ACC112 (cell line): ENCODE results near the gene AP3D1.

Experiments used
- H2AFZ ChIP-seq: fragments of 200-600 bp; sonication (generic); one replicate; pipeline ENCODE4 v1.6.0; 2017; ENCODE audit warnings: antibody characterized with exemption, low read length; ENCODE audit not compliant: unreplicated experiment
- H3K27ac ChIP-seq: fragments of 200-600 bp; sonication (generic); 2 replicates; pipeline ENCODE4 v1.5.1; 2014; ENCODE audit warnings: low read depth, mild to moderate bottlenecking, antibody characterized with exemption, low read length, moderate library complexity
- H3K27me3 ChIP-seq: fragments of 200-600 bp; sonication (generic); 2 replicates; pipeline ENCODE4 v1.6.1; 2014; ENCODE audit warnings: mild to moderate bottlenecking, antibody characterized with exemption, low read length, moderate library complexity, mixed read lengths; ENCODE audit not compliant: insufficient read depth
- H3K36me3 ChIP-seq: fragments of 200-600 bp; sonication (generic); 2 replicates; pipeline ENCODE4 v1.6.1; 2016; ENCODE audit warnings: mild to moderate bottlenecking, antibody characterized with exemption, low read length, moderate library complexity, mixed read lengths; ENCODE audit not compliant: insufficient read depth
- H3K4me1 ChIP-seq: fragments of 200-600 bp; sonication (generic); one replicate; pipeline ENCODE4 v1.6.1; 2016; ENCODE audit warnings: low read length, mixed read lengths; ENCODE audit not compliant: insufficient read depth, unreplicated experiment, control insufficient read depth
- H3K4me3 ChIP-seq: fragments of 200-600 bp; sonication (generic); 2 replicates; pipeline ENCODE4 v1.5.1; 2014; ENCODE audit warnings: mild to moderate bottlenecking, low read depth, low read length
- H3K79me2 ChIP-seq: fragments of 200-600 bp; sonication (generic); one replicate; pipeline ENCODE4 v1.6.0; 2016; ENCODE audit warnings: low read length; ENCODE audit not compliant: control insufficient read depth, unreplicated experiment, insufficient read depth

Gene AP3D1

DNA sequence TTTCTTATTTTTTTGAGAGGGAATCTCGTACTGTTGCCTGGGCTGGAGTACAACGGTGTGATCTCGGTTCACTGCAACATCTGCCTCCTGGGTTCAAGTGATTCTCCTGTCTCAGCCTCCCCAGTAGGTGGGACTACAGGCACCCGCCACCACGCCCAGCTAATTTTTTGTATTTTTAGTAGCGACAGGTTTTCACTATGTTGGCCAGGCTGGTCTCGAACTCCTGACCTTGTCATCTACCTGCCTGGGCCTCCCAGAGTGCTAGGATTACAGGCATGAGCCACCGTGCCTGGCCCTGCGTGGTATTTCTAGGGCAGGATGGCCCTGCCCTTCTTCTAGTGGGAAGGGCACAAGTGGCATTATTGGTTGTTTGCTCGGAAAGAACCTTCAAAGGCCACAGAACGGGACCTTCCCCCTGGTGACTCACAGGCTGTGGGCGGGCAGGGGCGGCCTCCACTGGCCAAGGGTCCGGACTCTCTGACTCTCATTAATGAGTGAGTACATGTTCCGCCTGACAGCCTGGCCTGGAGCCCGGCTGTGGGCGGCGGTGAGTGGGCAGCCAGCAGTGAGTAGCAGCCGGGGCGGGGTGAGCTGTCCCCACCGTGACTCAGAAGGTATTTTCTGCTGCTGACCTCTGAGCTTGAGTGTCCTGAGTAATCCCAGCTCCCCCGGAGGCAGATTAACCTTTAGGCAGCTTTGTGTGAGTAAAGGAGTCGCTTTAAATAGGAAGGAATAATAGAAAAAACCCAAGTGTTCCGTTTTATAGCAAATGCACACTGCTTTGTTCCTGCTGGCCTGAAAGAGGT, 17.5 kb upstream of the AP3D1 start:
- no peak overlapping the region for H2AFZ ChIP-seq
- H3K4me1 ChIP-seq, result peaks cover 46% of the 10 kb centered on the region
- H3K27ac ChIP-seq, result peak overlapping the region; percentile 98
- H3K79me2 ChIP-seq, result peaks cover 77% of the 10 kb centered on the region
- H3K36me3 ChIP-seq, result no peaks in the 10 kb centered on the region
- H3K27me3 ChIP-seq, result no peaks in the 10 kb centered on the region
- H3K4me3 ChIP-seq, result peak overlapping the region; percentile 70

DNA sequence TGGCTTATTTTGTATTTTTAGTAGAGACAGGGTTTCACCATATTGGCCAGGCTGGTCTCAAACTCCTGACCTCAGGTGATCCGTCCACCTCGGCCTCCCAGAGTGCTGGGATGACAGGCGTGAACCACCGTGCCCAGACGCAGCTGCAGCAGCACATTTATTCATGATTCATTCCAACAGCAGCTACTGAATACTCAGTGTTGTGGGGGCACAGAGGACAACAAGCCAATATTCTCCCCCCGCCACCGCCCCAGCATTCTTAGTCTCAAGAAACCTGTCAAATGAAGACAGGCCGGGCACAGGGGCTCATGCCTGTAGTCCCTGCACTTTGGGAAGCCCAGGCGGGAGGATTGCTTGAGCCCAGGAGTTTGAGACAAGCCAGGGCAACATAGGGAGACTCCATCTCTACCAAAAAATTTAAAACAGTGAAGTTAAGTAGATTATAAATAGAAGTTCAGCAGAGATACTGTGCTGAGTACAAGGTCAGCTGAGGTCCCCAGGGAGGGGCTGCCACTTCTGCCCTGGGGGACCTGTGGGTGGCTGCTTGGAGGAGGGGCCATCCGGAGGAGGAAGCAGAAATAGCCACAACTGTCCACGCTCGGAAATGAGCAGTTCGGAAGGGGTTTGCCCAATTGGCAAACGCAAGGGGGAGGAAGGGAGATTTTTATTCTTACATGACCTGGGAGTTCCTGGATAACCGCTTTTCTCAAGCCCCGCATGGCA, 16.7 kb upstream of the AP3D1 start:
- Histone ChIP-seq H3K4me1 (peaks cover 46% of the 10 kb centered on the region), H3K36me3 (no peaks in the 10 kb centered on the region), H3K27ac (peak overlapping the region; percentile 98), H3K27me3 (no peaks in the 10 kb centered on the region), H2AFZ (no peak overlapping the region), H3K4me3 (peak overlapping the region; percentile 70), H3K79me2 (peaks cover 69% of the 10 kb centered on the region)

DNA sequence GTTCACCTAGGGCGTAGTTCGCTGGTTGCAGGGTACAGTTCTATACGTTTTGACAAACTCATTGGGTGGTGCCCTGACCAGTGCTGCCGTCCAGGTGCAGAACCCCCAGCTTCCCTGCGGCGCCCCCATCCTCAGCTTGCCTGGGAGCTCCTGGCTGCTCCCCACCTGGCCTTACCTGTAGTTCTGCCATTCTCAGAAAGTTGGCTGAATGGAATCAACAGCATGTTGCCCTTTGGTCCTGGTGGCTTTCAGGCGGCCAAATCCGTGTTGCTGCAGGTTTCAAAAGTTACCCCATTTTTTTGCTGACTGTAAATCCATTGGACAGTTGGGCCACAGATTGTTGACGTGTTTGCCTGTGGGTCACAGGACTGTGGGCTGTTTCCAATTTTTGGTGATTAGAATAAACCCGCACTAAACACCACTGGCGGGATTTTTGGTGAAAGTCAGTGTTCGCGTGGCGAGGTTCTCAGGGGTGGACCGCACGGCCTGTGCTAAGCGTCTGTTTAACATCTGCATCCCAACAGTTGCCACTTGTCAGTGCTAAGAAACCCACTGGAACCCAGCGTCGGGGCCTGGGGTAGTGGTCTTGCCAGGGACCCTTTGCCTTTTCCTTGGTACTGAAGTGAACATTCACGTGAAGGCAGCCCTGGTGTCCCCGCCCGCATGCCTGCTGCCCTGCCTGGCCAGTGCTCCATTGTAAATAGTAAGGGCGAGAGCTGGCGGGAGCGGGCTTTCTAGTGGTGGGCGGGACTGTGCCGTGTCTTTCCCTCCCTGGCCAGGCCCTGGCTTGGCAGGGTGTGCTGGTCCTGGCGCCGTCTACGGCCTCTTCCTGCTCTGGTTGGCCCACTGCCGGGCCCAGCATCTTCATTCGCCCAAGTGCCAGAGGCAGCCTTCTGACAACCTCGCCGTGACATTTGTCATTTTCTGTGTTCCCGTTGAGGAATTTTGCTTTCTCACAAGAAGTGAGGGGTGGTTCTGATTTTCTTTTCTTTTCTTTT, 15.7 kb upstream of the AP3D1 start:
- peaks cover 61% of the 10 kb centered on the region for H3K79me2 ChIP-seq
- H3K36me3 ChIP-seq, result no peaks in the 10 kb centered on the region
- peak overlapping the region; percentile 28 for H3K4me3 ChIP-seq
- no peak overlapping the region for H2AFZ ChIP-seq
- H3K27me3 ChIP-seq, result no peaks in the 10 kb centered on the region
- H3K4me1 ChIP-seq, result peaks cover 50% of the 10 kb centered on the region
- H3K27ac ChIP-seq, result peak overlapping the region; percentile 98

DNA sequence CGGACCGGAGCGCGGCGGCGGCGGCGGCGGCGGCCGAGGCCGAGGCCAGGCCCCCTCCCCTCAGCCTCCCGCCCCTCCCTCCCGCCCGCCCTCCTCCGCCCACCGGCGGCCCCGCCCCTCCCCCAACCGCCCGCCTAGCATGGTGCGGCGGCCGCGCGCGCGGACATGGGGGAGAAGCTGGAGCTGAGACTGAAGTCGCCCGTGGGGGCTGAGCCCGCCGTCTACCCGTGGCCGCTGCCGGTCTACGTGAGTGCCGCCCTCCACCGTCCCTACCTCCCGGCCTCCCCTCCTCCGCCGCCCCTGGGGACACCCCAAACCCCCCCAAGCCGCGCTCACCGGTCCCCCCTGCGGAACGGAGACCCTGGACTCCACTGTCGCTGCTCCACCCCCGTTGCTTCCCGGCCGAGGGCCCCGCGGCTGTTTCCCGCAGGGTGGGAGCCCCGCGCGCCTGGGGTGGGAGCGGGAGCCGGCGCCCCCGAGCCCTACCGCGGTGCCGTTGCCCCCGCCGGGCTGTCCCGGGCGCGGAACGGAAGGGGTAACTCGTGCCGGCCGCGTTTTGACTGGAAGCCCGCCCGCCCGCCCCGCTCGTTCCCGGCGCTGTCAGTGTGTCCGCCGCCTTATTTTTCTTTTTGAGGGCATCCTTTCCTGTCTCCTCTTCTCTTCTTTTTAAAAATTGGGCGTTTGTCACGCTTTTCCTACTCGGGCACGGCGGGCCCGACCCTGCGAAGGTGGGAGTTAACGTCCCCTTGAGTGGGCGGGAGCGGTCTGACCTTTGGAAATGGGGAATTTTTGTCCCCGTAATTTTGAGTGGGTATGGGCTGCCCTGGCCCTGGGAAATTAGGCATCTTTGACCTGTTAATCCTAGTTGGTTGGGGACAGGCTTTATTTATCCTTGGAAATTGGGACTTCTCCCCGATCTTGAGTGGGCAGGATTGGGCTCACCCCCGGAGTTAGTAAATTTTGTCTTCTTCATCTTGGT, 12.9 kb upstream of the AP3D1 start:
- peaks cover 37% of the 10 kb centered on the region for H3K79me2 ChIP-seq
- H3K4me1 ChIP-seq, result peaks cover 30% of the 10 kb centered on the region
- peak overlapping the region; percentile 88 for H3K27ac ChIP-seq
- no peaks in the 10 kb centered on the region for H3K27me3 ChIP-seq
- peak overlapping the region; percentile 97 for H3K4me3 ChIP-seq
- H3K36me3 ChIP-seq, result no peaks in the 10 kb centered on the region
- H2AFZ ChIP-seq, result no peak overlapping the region

DNA sequence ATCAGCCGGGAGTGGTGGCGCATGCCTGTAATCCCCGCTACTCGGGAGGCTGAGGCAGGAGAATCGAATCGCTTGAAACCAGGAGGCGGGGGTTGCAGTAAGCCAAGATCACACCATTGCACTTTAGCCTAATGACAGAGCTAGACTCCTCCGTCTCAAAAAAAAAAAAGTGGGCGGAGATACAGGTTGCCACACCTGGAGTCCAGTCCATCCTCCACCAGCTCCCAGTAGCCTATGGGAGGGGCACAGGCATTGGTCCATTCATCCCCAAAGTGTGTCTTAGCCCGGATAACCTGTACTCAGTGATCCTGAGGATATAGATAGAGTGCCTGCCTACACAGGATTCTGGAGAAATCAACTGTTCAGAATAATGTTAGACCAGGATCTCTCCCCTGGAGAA, 9.0 kb upstream of the AP3D1 start:
- Histone ChIP-seq H3K4me3 (no peak overlapping the region), H3K27me3 (no peaks in the 10 kb centered on the region), H3K4me1 (peaks cover 6% of the 10 kb centered on the region), H3K36me3 (no peaks in the 10 kb centered on the region), H3K79me2 (peaks cover 11% of the 10 kb centered on the region), H2AFZ (no peak overlapping the region), H3K27ac (no peak overlapping the region)

DNA sequence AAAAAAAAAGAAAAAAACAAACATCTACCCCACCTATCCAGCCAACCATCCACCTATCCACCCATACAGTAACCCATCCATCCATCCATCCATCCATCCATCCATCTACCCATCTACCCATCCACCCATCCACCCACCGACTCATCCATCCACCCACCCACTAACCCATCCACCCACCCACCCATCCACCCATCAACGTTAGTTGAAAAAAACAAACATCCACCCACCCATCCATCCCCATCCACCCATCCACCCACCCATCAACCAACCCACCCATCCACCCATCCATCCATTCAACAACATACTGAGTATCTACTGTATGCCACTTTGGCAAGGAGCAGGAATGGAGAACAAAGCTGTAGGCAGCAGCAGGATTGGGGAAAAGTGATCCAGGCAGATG, 6.1 kb upstream of the AP3D1 start:
- Histone ChIP-seq H3K27ac (no peak overlapping the region), H3K36me3 (no peaks in the 10 kb centered on the region), H2AFZ (no peak overlapping the region), H3K27me3 (no peaks in the 10 kb centered on the region), H3K4me1 (peaks cover 4% of the 10 kb centered on the region), H3K79me2 (no peaks in the 10 kb centered on the region), H3K4me3 (no peak overlapping the region)

DNA sequence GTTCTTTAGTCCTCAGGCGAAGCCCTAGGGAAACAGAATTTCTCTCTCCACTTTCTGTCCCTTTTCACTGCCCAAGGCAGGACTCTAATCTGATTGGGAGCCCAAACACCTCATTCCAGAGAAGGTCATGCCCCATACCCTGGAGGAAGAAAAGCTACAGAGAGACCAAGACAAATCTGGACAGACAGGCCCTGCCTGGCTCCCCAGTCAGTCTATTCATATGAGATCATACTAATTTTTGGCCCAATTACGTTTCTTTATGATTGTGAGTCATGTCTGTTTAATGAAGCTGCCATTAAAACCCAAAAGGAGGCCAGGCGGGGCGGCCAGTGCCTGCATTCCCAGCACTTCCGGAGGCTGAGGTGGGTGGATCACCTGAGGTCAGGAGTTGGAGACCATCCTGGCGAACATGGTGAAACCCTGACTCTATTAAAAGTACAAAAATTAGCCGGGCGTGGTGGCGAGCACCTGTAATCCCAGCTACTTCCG, 3.3 kb upstream of the AP3D1 start:
- Histone ChIP-seq H2AFZ (no peak overlapping the region), H3K36me3 (peaks cover 2% of the 10 kb centered on the region; the same call in 1 of the 2 replicates), H3K4me1 (peaks cover 9% of the 10 kb centered on the region), H3K27ac (no peak overlapping the region), H3K4me3 (no peak overlapping the region), H3K27me3 (no peaks in the 10 kb centered on the region), H3K79me2 (peaks cover 17% of the 10 kb centered on the region)

DNA sequence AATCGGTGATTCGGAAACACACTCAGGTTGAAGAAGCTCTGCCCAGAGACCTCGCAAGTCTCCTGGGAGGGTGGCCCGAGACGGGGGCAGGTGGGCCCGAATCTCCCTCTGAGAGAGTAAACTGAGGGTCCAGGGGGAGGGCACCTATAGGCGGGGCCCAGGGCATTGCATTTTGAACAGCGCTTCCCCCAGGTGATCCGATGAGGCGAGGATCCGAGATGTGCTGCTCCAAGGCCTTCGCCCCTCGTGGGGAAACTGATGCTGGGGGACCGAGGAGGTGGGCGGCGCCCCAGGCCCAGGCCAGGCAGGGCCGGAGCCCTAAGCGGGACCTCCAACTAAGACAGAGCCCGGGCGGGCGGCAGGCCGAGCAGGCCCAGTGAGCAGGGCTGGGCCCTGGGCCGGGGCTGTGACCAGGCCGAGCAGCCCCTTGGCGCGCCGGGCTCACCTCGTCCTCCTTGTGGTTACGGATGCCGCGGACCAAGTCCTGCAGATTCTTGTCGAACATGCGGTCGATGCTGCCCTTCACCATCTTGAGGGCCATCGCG, 500 bp downstream of the AP3D1 start:
- Histone ChIP-seq H3K4me1 (peaks cover 14% of the 10 kb centered on the region), H3K36me3 (peaks cover 2% of the 10 kb centered on the region; the same call in 1 of the 2 replicates), H3K79me2 (peaks cover 47% of the 10 kb centered on the region), H3K4me3 (peak overlapping the region; percentile 98), H3K27me3 (no peaks in the 10 kb centered on the region), H2AFZ (peak overlapping the region; percentile 75), H3K27ac (peak overlapping the region; percentile 67)

DNA sequence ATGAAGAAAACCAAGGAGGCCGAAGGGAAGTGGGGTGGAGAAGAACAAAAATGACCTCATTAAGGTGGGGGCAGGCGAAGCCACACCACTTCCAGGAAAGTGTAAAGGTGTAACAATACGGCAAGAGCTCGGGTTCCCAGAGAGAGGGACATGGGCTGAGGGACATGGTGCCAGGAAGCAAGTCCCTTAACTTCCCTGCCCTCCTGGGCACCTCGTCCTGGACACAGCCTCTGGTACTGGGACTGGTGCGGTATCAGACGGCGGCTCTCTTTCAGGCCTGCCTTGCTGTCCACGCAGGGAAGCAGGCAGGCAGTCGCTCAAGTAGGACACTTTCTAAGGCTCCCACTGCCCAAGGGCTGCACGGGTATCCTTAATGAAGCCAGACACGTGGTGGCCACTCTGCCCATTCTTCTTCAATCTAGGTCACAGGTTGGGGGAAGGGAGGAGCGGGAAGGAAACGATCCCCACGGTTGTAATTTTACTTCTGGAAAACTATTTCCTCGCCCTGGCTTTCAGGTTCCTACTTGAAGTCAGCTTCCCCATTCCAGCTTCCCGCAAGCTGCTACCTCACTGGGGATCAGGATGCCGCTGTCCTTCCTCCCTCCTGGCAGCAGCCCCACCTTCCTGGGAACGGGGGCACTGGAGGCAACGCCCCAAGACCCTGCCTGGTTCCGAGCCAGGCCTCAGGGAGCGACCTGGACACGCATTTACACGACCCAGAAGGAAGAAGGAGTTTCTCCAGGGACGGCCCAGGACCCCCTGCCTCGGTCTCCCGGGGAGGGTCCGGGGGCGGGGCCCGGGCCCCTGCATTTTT, 1.2 kb downstream of the AP3D1 start:
- Histone ChIP-seq H3K4me3 (peak overlapping the region; percentile 98), H3K79me2 (peaks cover 53% of the 10 kb centered on the region), H3K4me1 (peaks cover 14% of the 10 kb centered on the region), H3K36me3 (peaks cover 2% of the 10 kb centered on the region; the same call in 1 of the 2 replicates), H3K27me3 (no peaks in the 10 kb centered on the region), H2AFZ (no peak overlapping the region), H3K27ac (peak overlapping the region; percentile 67)
